Tibial nerve (tissue), 4 donors: ENCODE results near the gene SMARCAL1. TPM values are rescaled to one million over a fixed set of nuclear protein-coding genes. Genes with fewer than 3 reads are reported as not detected.

ENCODE experiments used
- DNase-seq, 2 donors: peaks; one replicate each; pipeline ENCODE4 v3.0.0-alpha.2; 2019; ENCODE audit warnings: low spot score in 2 of 2
- H3K27ac ChIP-seq, 4 donors: fragments of 200-600 bp; sonication (generic) in 3 of 4; one replicate each; pipeline ENCODE4 v1.5.1; 2017 to 2019; ENCODE audit warnings: mild to moderate bottlenecking in 1 of 4
- H3K27me3 ChIP-seq, 2 donors: fragments of 200-600 bp; sonication (generic) in 1 of 2; one replicate each; pipeline versions ENCODE4 v1.5.1 to v1.6.0; 2017 to 2019
- H3K36me3 ChIP-seq, 3 donors: fragments of 200-600 bp; sonication (generic); one replicate each; pipeline ENCODE4 v1.5.1; 2018 to 2019
- H3K4me1 ChIP-seq, 4 donors: fragments of 200-600 bp; sonication (generic) in 3 of 4; one replicate each; pipeline ENCODE4 v1.5.1; 2017 to 2019
- H3K4me3 ChIP-seq, 4 donors: fragments of 200-600 bp; sonication (generic) in 3 of 4; one replicate each; pipeline ENCODE4 v1.5.1; 2017 to 2019; ENCODE audit warnings: mild to moderate bottlenecking in 1 of 4, moderate library complexity in 1 of 4
- H3K9me3 ChIP-seq, 4 donors: fragments of 200-600 bp; sonication (generic) in 3 of 4; one replicate each; pipeline ENCODE4 v1.5.1; 2017 to 2019
- CTCF ChIP-seq, 5 experiments: fragments of 200-600 bp in 3 of 5; fragments of 450-650 bp in 2 of 5; sonication (generic) in 3 of 5; IDR thresholded peaks; one replicate each; pipeline ENCODE4 v1.5.1; 2016 to 2019; ENCODE audit warnings: antibody characterized with exemption in 5 of 5, mild to moderate bottlenecking in 3 of 5, moderate library complexity in 2 of 5
- EP300 ChIP-seq, 2 donors: sonication (generic); formaldehyde crosslinking; IDR thresholded peaks; one replicate each; pipeline ENCODE4 v1.6.1; 2017; ENCODE audit warnings: antibody characterized with exemption in 2 of 2, mild to moderate bottlenecking in 1 of 2
- POLR2A ChIP-seq, 2 donors: fragments of 450-650 bp; IDR thresholded peaks; one replicate each; pipeline ENCODE4 v1.6.1; 2017; ENCODE audit warnings: antibody characterized with exemption in 2 of 2, mild to moderate bottlenecking in 2 of 2, moderate library complexity in 2 of 2
- WGBS, 2 donors: methylation state at CpG; one replicate each; pipeline ENCODE4 v1.1.5; 2018; 5-methylcytosine and 5-hydroxymethylcytosine counted together
- total RNA-seq, 4 donors: library from RNA; depleted of rRNA; stranded (reverse); fragments of >200 nt; gene quantifications; one replicate each; pipeline ENCODE4 v1.1.0, GENCODE V29; 2016

SMARCAL1 gene
- total RNA-seq, 4 donors from 2014 or later: 11.7 to 35.5 (median 27.5) TPM

- TF ChIP-seq EP300 (IDR thresholded peaks at IDR 0.05) (no peak), CTCF (IDR thresholded peaks at IDR 0.05) (no peak), POLR2A (IDR thresholded peaks at IDR 0.05) (no peak)
- Histone ChIP-seq H3K36me3 (no peaks in the 10 kb centered on the region), H3K27me3 (peaks cover 0 to 4% of the 10 kb centered on the region in 2 donors), H3K9me3 (no peaks in the 10 kb centered on the region), H3K4me1 (no peaks in the 10 kb centered on the region), H3K27ac (no peak overlapping the region), H3K4me3 (no peak overlapping the region)
- no peak for DNase-seq
- 75 to 76% methylated on average over 12 of the region's 12 CpGs for WGBS, 2 donors
Measured at GRCh38 chr2:216392945-216393840, 19.1 kb upstream of the SMARCAL1 start.

- WGBS, 2 donors: 76 to 86% methylated on average over 6 of the region's 6 CpGs
- Histone ChIP-seq H3K9me3 (no peaks in the 10 kb centered on the region), H3K27me3 (peaks cover 0 to 4% of the 10 kb centered on the region in 2 donors)
Measured at GRCh38 chr2:216394881-216395280, 17.4 kb upstream of the SMARCAL1 start.

GRCh38 chr2:216399621-216400020, 12.7 kb upstream of the SMARCAL1 start:
- H3K4me1 ChIP-seq: no peaks in the 10 kb centered on the region
- 59 to 67% methylated on average over 1 of the region's 1 CpG for WGBS, 2 donors
- no peaks in the 10 kb centered on the region for H3K9me3 ChIP-seq
- no peak overlapping the region for H3K27ac ChIP-seq
- TF ChIP-seq POLR2A (IDR thresholded peaks at IDR 0.05) (no peak), CTCF (IDR thresholded peaks at IDR 0.05) (no peak), EP300 (IDR thresholded peaks at IDR 0.05) (no peak)
- H3K27me3 ChIP-seq: no peaks in the 10 kb centered on the region
- no peaks in the 10 kb centered on the region for H3K36me3 ChIP-seq
- no peak for DNase-seq
- no peak overlapping the region for H3K4me3 ChIP-seq

More at GRCh38 chr2:216394881-216395280, 17.4 kb upstream of the SMARCAL1 start:
- no peak for DNase-seq
- no peak for TF ChIP-seq POLR2A (IDR thresholded peaks at IDR 0.05)
- TF ChIP-seq CTCF (IDR thresholded peaks at IDR 0.05): no peak
- TF ChIP-seq EP300 (IDR thresholded peaks at IDR 0.05): no peak
- H3K4me1 ChIP-seq: no peaks in the 10 kb centered on the region
- no peak overlapping the region for H3K27ac ChIP-seq
- no peak overlapping the region for H3K4me3 ChIP-seq
- no peaks in the 10 kb centered on the region for H3K36me3 ChIP-seq

- Histone ChIP-seq H3K4me3 (no peak overlapping the region), H3K36me3 (no peaks in the 10 kb centered on the region), H3K27ac (no peak overlapping the region), H3K4me1 (no peaks in the 10 kb centered on the region), H3K9me3 (no peaks in the 10 kb centered on the region), H3K27me3 (no peaks in the 10 kb centered on the region)
- TF ChIP-seq CTCF (IDR thresholded peaks at IDR 0.05) (no peak), EP300 (IDR thresholded peaks at IDR 0.05) (no peak), POLR2A (IDR thresholded peaks at IDR 0.05) (no peak)
- 56 to 59% methylated on average over 6 of the region's 6 CpGs for WGBS, 2 donors
- no peak for DNase-seq
Measured at GRCh38 chr2:216402751-216403150, 9.5 kb upstream of the SMARCAL1 start.

- TF ChIP-seq POLR2A (IDR thresholded peaks at IDR 0.05): no peak
- TF ChIP-seq CTCF (IDR thresholded peaks at IDR 0.05): peak; percentile 34 to 79 (median 71)
- H3K27ac ChIP-seq: no peak overlapping the region
- no peaks in the 10 kb centered on the region for H3K9me3 ChIP-seq
- peak; percentile 25 to 59 for DNase-seq
- no peaks in the 10 kb centered on the region for H3K27me3 ChIP-seq
- WGBS, 2 donors: 58 to 74% methylated on average over 5 of the region's 5 CpGs
- H3K4me1 ChIP-seq: no peaks in the 10 kb centered on the region
- no peaks in the 10 kb centered on the region for H3K36me3 ChIP-seq
- H3K4me3 ChIP-seq: no peak overlapping the region
Measured at GRCh38 chr2:216404010-216404618, 8.2 kb upstream of the SMARCAL1 start.
